ENCODE results near the gene CNDP2. TPM values are rescaled to one million over a fixed set of nuclear protein-coding genes. Genes with fewer than 3 reads are reported as not detected.

CNDP2 gene
- total RNA-seq, 1 donor from 2014 or later: 56.1 TPM

- Histone ChIP-seq H3K4me3 (no peak overlapping the region), H3K9ac (no peak overlapping the region), H3K36me3 (no peaks in the 10 kb centered on the region), H4K20me1 (ENCODE audit: low read depth) (no peaks in the 10 kb centered on the region), H2AFZ (replicated peaks) (no peak overlapping the region), H3K27ac (no peak overlapping the region), H3K9me3 (ENCODE audit: low read depth) (no peaks in the 10 kb centered on the region), H3F3A (ENCODE audit: low read depth) (no peaks in the 10 kb centered on the region), H3K27me3 (no peaks in the 10 kb centered on the region), H3K79me2 (ENCODE audit: low read depth) (no peaks in the 10 kb centered on the region), H3K4me1 (no peaks in the 10 kb centered on the region), H3K4me2 (no peak overlapping the region)
- Mint-ChIP-seq H3K4me1 (no peaks in the 10 kb centered on the region), H3K9me3 (no peaks in the 10 kb centered on the region), H3K36me3 (peaks cover 38% of the 10 kb centered on the region), H3K4me3 (no peak overlapping the region), H3K27me3 (ENCODE audit: insufficient read depth, low read depth) (no peaks in the 10 kb centered on the region), H3K27ac (no peak overlapping the region)
- TF ChIP-seq EZH2 (IDR thresholded peaks at IDR 0.05): no peak
- TF ChIP-seq EZH2phosphoT487 (IDR thresholded peaks at IDR 0.05): no peak
- no peak for TF ChIP-seq CTCF (IDR thresholded peaks at IDR 0.05)
- DNase-seq (ENCODE audit: low spot score): no peak
Observed at GRCh38 chr18:74512321-74513053, 16.3 kb downstream of the CNDP2 start.

- no peak for DNase-seq (ENCODE audit: low spot score)
- Histone ChIP-seq H3K4me3 (no peak overlapping the region), H3K27me3 (no peaks in the 10 kb centered on the region), H3K27ac (no peak overlapping the region), H3K9me3 (ENCODE audit: low read depth) (no peaks in the 10 kb centered on the region), H3K36me3 (no peaks in the 10 kb centered on the region), H4K20me1 (ENCODE audit: low read depth) (no peaks in the 10 kb centered on the region), H3K79me2 (ENCODE audit: low read depth) (no peaks in the 10 kb centered on the region), H3F3A (ENCODE audit: low read depth) (no peaks in the 10 kb centered on the region), H3K4me2 (no peak overlapping the region), H2AFZ (replicated peaks) (no peak overlapping the region), H3K4me1 (no peaks in the 10 kb centered on the region), H3K9ac (no peak overlapping the region)
- Mint-ChIP-seq H3K27me3 (ENCODE audit: insufficient read depth, low read depth) (no peaks in the 10 kb centered on the region), H3K36me3 (peaks cover 38% of the 10 kb centered on the region), H3K27ac (peak overlapping the region; percentile 13), H3K9me3 (no peaks in the 10 kb centered on the region), H3K4me1 (no peaks in the 10 kb centered on the region), H3K4me3 (no peak overlapping the region)
- no peak for TF ChIP-seq EZH2phosphoT487 (IDR thresholded peaks at IDR 0.05)
- TF ChIP-seq CTCF (IDR thresholded peaks at IDR 0.05): no peak
- TF ChIP-seq EZH2 (IDR thresholded peaks at IDR 0.05): no peak
Observed at GRCh38 chr18:74513149-74513882, 17.2 kb downstream of the CNDP2 start.

GRCh38 chr18:74513883-74514205 is 17.7 kb downstream of the CNDP2 start:
- no peak overlapping the region for H3K27ac Mint-ChIP-seq
- Histone ChIP-seq H3K4me3 (no peak overlapping the region), H3F3A (ENCODE audit: low read depth) (no peaks in the 10 kb centered on the region), H4K20me1 (ENCODE audit: low read depth) (no peaks in the 10 kb centered on the region), H3K4me1 (no peaks in the 10 kb centered on the region), H3K27ac (no peak overlapping the region), H2AFZ (replicated peaks) (no peak overlapping the region), H3K27me3 (no peaks in the 10 kb centered on the region), H3K79me2 (ENCODE audit: low read depth) (no peaks in the 10 kb centered on the region), H3K4me2 (no peak overlapping the region), H3K9me3 (ENCODE audit: low read depth) (no peaks in the 10 kb centered on the region), H3K36me3 (no peaks in the 10 kb centered on the region), H3K9ac (no peak overlapping the region)
- H3K4me1 Mint-ChIP-seq: no peaks in the 10 kb centered on the region
- H3K4me3 Mint-ChIP-seq: no peak overlapping the region
- no peak for TF ChIP-seq EZH2 (IDR thresholded peaks at IDR 0.05)
- no peak for TF ChIP-seq EZH2phosphoT487 (IDR thresholded peaks at IDR 0.05)
- TF ChIP-seq CTCF (IDR thresholded peaks at IDR 0.05): no peak
- H3K27me3 Mint-ChIP-seq (ENCODE audit: insufficient read depth, low read depth): no peaks in the 10 kb centered on the region
- no peak for DNase-seq (ENCODE audit: low spot score)
- no peaks in the 10 kb centered on the region for H3K9me3 Mint-ChIP-seq
- H3K36me3 Mint-ChIP-seq: peaks cover 43% of the 10 kb centered on the region

Data from neural progenitor cell (in vitro differentiated cells).